HepG2 (cell line): ENCODE results near the gene NAPB. TPM values are rescaled to one million over a fixed set of nuclear protein-coding genes. Genes with fewer than 3 reads are reported as not detected.

Experiments
- ATAC-seq: fragments of 200-7000 bp; cut with Tn5 transposase; 3 replicates; pipeline ENCODE4 v1.9.1; 2020; ENCODE audit warnings: mild to moderate bottlenecking, moderate library complexity
- BruUV-seq: library from RNA; stranded (reverse); fragments of 400-500 nt; replicated peaks from 2 replicates; lab custom pipeline; 2021; lab: Mats Ljungman, UMichigan
- CTCF ChIA-PET: fragments of 300-600 bp; formaldehyde crosslinking; extraction: SDS; loops from one replicate; lab custom pipeline; 2021; ENCODE audit warnings: low total read pairs, inconsistent platforms, low intra/inter-chr PET ratio; lab: Yijun Ruan, JAX
- POLR2A ChIA-PET: fragments of 350-600 bp; sonication (Branson Sonifier 250); formaldehyde crosslinking; loops from one replicate; lab custom pipeline; 2020; ENCODE audit warnings: antibody characterized with exemption, inconsistent platforms; lab: Yijun Ruan, JAX
- DNase-seq: peaks from one replicate; pipeline ENCODE4 v3.0.0-alpha.2; 2015; ENCODE audit warnings: low spot score
- FAIRE-seq: peaks from 3 replicates; lab custom pipeline; 2011; peaks lifted over from hg19 to GRCh38; lab: Jason Lieb, UNC
- H2AFZ ChIP-seq: one replicate; pipeline ENCODE4 v1.6.1; 2011; ENCODE audit warnings: low read length, inconsistent platforms
- H3K27ac ChIP-seq: fragments of 300-600 bp; 3 replicates; pipeline ENCODE4 v1.8.0; 2011; ENCODE audit warnings: mixed run types, mild to moderate bottlenecking, mixed read lengths, low read length, inconsistent platforms; ENCODE audit not compliant: insufficient read depth; ENCODE audit errors: extremely low read length
- H3K27me3 ChIP-seq, 2 experiments: fragments of 200-600 bp in 1 of 2; 2 replicates in 1 of 2; 3 replicates in 1 of 2; pipeline versions ENCODE4 v1.6.0 to v1.8.0; 2011; ENCODE audit warnings: low read length in 2 of 2, mild to moderate bottlenecking in 2 of 2, moderate library complexity in 2 of 2, inconsistent platforms in 1 of 2; ENCODE audit not compliant: insufficient read depth in 2 of 2, control insufficient read depth in 1 of 2
- H3K36me3 ChIP-seq, 2 experiments: fragments of 200-600 bp in 1 of 2; replicated peaks in 1 of 2; 2 replicates in 1 of 2; 3 replicates in 1 of 2; pipeline versions ENCODE4 v1.5.1 to v1.8.0; 2011; ENCODE audit warnings: low read length in 2 of 2, inconsistent platforms in 1 of 2; ENCODE audit not compliant: insufficient read depth in 2 of 2, control insufficient read depth in 1 of 2
- H3K4me1 ChIP-seq: 2 replicates; pipeline ENCODE4 v1.5.1; 2012; ENCODE audit warnings: low read length, inconsistent platforms; ENCODE audit not compliant: insufficient read depth
- H3K4me2 ChIP-seq: 2 replicates; pipeline ENCODE4 v1.6.0; 2011; ENCODE audit warnings: low read depth, low read length, inconsistent platforms
- H3K4me3 ChIP-seq, 3 experiments: fragments of 200-600 bp in 1 of 3; sonication (generic), shearing (Covaris generic) in 1 of 3; replicated peaks in 1 of 3; 2 replicates each; pipeline ENCODE4 v1.5.1; 2011 to 2016; ENCODE audit warnings: low read length in 3 of 3, inconsistent platforms in 2 of 3, low read depth in 2 of 3, mild to moderate bottlenecking in 2 of 3, control low read depth in 1 of 3, mixed read lengths in 1 of 3; ENCODE audit not compliant: insufficient read depth in 1 of 3
- H3K79me2 ChIP-seq: one replicate; pipeline ENCODE4 v1.6.1; 2011; ENCODE audit warnings: low read length, inconsistent platforms; ENCODE audit not compliant: insufficient read depth
- H3K9ac ChIP-seq: 2 replicates; pipeline ENCODE4 v1.6.0; 2011; ENCODE audit warnings: mild to moderate bottlenecking, low read depth, low read length, inconsistent platforms; ENCODE audit not compliant: insufficient read depth
- H3K9me3 ChIP-seq: 2 replicates; pipeline ENCODE4 v1.5.1; 2012; ENCODE audit warnings: mild to moderate bottlenecking, low read length
- H4K20me1 ChIP-seq: 2 replicates; pipeline ENCODE4 v1.6.0; 2011; ENCODE audit warnings: inconsistent platforms, mild to moderate bottlenecking, low read length, moderate library complexity; ENCODE audit not compliant: insufficient read depth
- MED1 ChIP-seq: sonication (generic); formaldehyde crosslinking; IDR thresholded peaks from 2 replicates; pipeline ENCODE4 v1.4.0; 2020; ENCODE audit warnings: missing genetic modification reagents
- PCBP1 ChIP-seq: fragments of 200-400 bp; formaldehyde crosslinking; IDR thresholded peaks from 2 replicates; pipeline ENCODE4 v1.6.1; 2017; ENCODE audit warnings: mild to moderate bottlenecking, low read depth, low read length, borderline replicate concordance
- PRPF4 ChIP-seq: fragments of 200-400 bp; formaldehyde crosslinking; IDR thresholded peaks from 2 replicates; pipeline ENCODE4 v1.6.1; 2016; ENCODE audit warnings: low read length, low read depth; ENCODE audit not compliant: poor library complexity, severe bottlenecking
- SNAPC2 ChIP-seq: sonication (generic); formaldehyde crosslinking; IDR thresholded peaks from 2 replicates; pipeline ENCODE4 v1.8.1; 2022; ENCODE audit warnings: mild to moderate bottlenecking, missing genetic modification reagents
- ZNF614 ChIP-seq: IDR thresholded peaks from 2 replicates; pipeline ENCODE4 v1.6.1; 2018; ENCODE audit warnings: missing biosample characterization, missing genetic modification reagents, inconsistent platforms, borderline replicate concordance
- ZNF678 ChIP-seq: sonication (generic); formaldehyde crosslinking; IDR thresholded peaks from 2 replicates; pipeline ENCODE4 v1.4.0; 2020; ENCODE audit warnings: mild to moderate bottlenecking, missing genetic modification reagents
- WGBS: methylation state at CpG from one replicate; pipeline ENCODE4 v1.1.6; 2017; ENCODE audit warnings: low lambda C conversion rate; 5-methylcytosine and 5-hydroxymethylcytosine counted together
- in situ Hi-C: cut with HindIII; loops from 2 replicates; pipeline ENCODE4 v1.10.0; 2017; ENCODE audit warnings: low pct_unique_long_range_greater_than_20kb; ENCODE audit not compliant: extremely low pct_ligation_motif_present
- intact Hi-C: fragments of 100-400 bp; cut with micrococcal nuclease; formaldehyde crosslinking; loops from one replicate; pipeline ENCODE4 v1.10.0; 2022; ENCODE audit not compliant: unreplicated experiment
- polyA plus RNA-seq, 8 experiments: library from polyadenylated mRNA; depleted of rRNA in 3 of 8; stranded (reverse) in 7 of 8; unstranded in 1 of 8; fragments of >200 nt; fragmentation: Illumina TruSeq in 4 of 8; extraction: Trizol in 4 of 8; gene quantifications; 2 replicates each; pipeline versions ENCODE4 v1.2.1 to v1.2.3, GENCODE V29; 2011 to 2016; ENCODE audit warnings: low read depth in 4 of 8, missing spikeins in 1 of 8, mixed read lengths in 1 of 8; ENCODE audit not compliant: insufficient read depth in 1 of 8
- total RNA-seq, 5 experiments: library from RNA; depleted of rRNA; stranded (reverse); fragments of >200 nt; fragmentation: Illumina TruSeq; extraction: Trizol; gene quantifications; 2 replicates each; pipeline ENCODE4 v1.2.3, GENCODE V29; 2016; ENCODE audit warnings: low read depth in 1 of 5
- TF ChIP-seq, protein P1 (sequence below): sonication (generic); formaldehyde crosslinking; IDR thresholded peaks from 2 replicates; pipeline ENCODE4 v1.4.0; 2020; ENCODE audit warnings: missing genetic modification reagents

Gene NAPB
- total and polyA plus RNA-seq, 2 of the 13 experiments (the other 11 are each of a cell fraction or from before 2014, with no cell fraction given), result 15.2 to 16.1 TPM

DNA sequence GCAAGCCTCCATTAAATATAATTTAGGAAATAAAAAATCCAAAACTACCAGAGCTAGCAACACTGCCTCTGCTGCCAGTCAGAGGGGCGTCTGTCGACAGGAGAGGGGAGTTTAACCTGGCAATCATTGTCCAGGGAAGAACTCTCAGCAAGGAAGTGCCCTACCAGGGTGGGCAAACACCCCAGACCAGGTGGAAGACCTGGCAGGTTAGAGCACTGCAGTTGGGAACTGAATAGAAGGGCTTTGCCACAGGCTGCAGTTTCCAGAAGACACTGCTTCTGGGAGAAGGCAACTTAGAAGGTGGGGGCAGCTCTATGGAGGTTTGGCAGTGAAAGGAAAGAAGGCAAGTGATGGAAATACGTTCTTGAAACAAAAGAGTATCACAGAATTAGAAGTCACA is 11.5 kb downstream of the NAPB start:
- H3K9ac ChIP-seq, result no peak overlapping the region
- no peak overlapping the region for H3K4me2 ChIP-seq
- H3K27me3 ChIP-seq, result no peaks in the 10 kb centered on the region
- WGBS, result 92% methylated on average over 3 of the region's 3 CpGs
- TF ChIP-seq ZNF614 (CRISPR knock-in tag), result 0 out of 2 replicates have a peak, but pooled peaks have one; percentile 34
- TF ChIP-seq PRPF4, result no peak
- H3K4me3 ChIP-seq, result no peak overlapping the region
- no peak overlapping the region for H3K27ac ChIP-seq
- FAIRE-seq, result no peak
- ATAC-seq, result no peak
- H3K9me3 ChIP-seq, result no peaks in the 10 kb centered on the region
- no peak for DNase-seq
- peaks cover 0 to 4% of the 10 kb centered on the region in 2 experiments; a peak in 2 of 5 replicates for H3K36me3 ChIP-seq
- ChIA-PET CTCF (no interaction called here), POLR2A (interaction anchor here (1.0 to 1.3 kb wide), 2 partner anchors 12 to 49 kb away, joined by 3 to 6 read pairs; partner anchors contain the start of gene NAPB)
- intact Hi-C loops (no loop called here), in situ Hi-C loops (no loop called here)
- no TSS peak for BruUV-seq
- no peak overlapping the region for H2AFZ ChIP-seq
- peaks cover 49% of the 10 kb centered on the region for H4K20me1 ChIP-seq
- H3K4me1 ChIP-seq, result peaks cover 64% of the 10 kb centered on the region
- peaks cover 99% of the 10 kb centered on the region for H3K79me2 ChIP-seq

DNA sequence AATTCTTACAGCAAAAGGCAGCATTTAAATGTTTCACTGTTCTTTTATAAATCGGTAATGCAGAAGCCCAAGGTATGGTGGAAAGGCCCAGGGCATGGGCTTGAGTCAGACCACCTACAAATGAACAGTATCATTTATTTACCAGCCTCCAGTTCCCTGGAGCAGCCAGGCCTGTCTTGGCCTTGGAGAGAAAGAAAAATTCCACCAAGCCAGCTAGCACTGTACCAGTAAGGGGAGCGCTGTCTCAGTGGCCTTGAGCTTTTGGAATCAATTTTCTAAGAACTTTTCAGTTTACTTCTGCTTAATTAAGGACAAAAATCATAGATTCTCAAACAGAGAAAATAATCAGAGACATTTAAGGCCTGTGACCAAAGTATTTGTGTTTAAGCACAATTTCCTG is 12.3 kb downstream of the NAPB start:
- no peak for DNase-seq
- intact Hi-C loops (no loop called here), in situ Hi-C loops (no loop called here)
- H3K9me3 ChIP-seq, result no peaks in the 10 kb centered on the region
- no peak overlapping the region for H3K4me2 ChIP-seq
- peaks cover 71% of the 10 kb centered on the region for H3K4me1 ChIP-seq
- H3K9ac ChIP-seq, result no peak overlapping the region
- TF ChIP-seq, protein P1, sequence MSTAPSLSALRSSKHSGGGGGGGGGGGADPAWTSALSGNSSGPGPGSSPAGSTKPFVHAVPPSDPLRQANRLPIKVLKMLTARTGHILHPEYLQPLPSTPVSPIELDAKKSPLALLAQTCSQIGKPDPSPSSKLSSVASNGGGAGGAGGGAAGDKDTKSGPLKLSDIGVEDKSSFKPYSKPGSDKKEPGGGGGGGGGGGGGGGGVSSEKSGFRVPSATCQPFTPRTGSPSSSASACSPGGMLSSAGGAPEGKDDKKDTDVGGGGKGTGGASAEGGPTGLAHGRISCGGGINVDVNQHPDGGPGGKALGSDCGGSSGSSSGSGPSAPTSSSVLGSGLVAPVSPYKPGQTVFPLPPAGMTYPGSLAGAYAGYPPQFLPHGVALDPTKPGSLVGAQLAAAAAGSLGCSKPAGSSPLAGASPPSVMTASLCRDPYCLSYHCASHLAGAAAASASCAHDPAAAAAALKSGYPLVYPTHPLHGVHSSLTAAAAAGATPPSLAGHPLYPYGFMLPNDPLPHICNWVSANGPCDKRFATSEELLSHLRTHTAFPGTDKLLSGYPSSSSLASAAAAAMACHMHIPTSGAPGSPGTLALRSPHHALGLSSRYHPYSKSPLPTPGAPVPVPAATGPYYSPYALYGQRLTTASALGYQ (CRISPR knock-in tag), result 0 out of 2 replicates have a peak, but pooled peaks have one; percentile 36
- TF ChIP-seq ZNF678, result no peak
- no peak for TF ChIP-seq SNAPC2 (CRISPR knock-in tag)
- no peak for TF ChIP-seq MED1 (CRISPR knock-in tag)
- no peak for TF ChIP-seq PCBP1
- no peak overlapping the region for H3K4me3 ChIP-seq
- no peak for ATAC-seq
- H2AFZ ChIP-seq, result no peak overlapping the region
- peaks cover 0 to 4% of the 10 kb centered on the region in 2 experiments; a peak in 2 of 5 replicates for H3K36me3 ChIP-seq
- BruUV-seq, result no TSS peak
- peaks cover 98% of the 10 kb centered on the region for H3K79me2 ChIP-seq
- H3K27ac ChIP-seq, result no peak overlapping the region
- ChIA-PET CTCF (no interaction called here), POLR2A (interaction anchor here (1.0 to 1.3 kb wide), 2 partner anchors 12 to 48 kb away, joined by 3 to 6 read pairs; partner anchors contain the start of gene NAPB)
- no peak for FAIRE-seq
- no peaks in the 10 kb centered on the region for H3K27me3 ChIP-seq
- H4K20me1 ChIP-seq, result peaks cover 55% of the 10 kb centered on the region
- WGBS, result 97% methylated on average over 2 of the region's 2 CpGs
